C4-2B (cell line): ENCODE data around the gene ZCWPW1.

Experiments
- ZFX ChIP-seq: fragments of 450-650 bp; IDR thresholded peaks from 2 replicates; pipeline ENCODE4 v1.6.1; 2017
- TF ChIP-seq, protein P1 (sequence below): fragments of 450-650 bp; conservative IDR thresholded peaks from 2 replicates; pipeline ENCODE4 v1.5.1; 2017; ENCODE audit warnings: mild to moderate bottlenecking

DNA sequence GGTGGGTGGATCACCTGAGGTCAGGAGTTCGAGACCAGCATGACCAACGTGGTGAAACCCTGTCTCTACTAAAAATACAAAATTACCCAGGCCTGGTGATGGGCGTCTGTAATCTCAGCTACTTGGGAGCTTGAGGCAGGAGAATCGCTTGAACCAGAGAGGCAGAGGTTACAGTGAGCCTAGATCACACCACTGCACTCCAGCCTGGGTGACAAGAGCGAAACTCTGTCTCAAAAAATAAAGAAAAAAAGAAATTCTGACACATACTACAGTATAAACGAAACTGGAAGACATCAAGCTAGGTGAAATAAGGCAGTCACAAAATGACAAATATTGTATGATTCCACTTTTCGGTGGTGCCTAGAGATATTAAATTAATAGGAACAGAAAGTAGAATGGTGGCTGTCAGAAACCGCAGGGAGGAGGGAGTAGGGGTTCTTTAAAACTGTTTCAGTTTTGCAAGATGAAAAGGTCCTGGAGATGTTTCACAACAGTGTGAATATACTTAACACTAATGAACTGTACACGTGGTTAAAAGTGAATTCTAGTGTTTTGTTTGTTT is 32.0 kb downstream of the ZCWPW1 start:
- TF ChIP-seq, protein P1, sequence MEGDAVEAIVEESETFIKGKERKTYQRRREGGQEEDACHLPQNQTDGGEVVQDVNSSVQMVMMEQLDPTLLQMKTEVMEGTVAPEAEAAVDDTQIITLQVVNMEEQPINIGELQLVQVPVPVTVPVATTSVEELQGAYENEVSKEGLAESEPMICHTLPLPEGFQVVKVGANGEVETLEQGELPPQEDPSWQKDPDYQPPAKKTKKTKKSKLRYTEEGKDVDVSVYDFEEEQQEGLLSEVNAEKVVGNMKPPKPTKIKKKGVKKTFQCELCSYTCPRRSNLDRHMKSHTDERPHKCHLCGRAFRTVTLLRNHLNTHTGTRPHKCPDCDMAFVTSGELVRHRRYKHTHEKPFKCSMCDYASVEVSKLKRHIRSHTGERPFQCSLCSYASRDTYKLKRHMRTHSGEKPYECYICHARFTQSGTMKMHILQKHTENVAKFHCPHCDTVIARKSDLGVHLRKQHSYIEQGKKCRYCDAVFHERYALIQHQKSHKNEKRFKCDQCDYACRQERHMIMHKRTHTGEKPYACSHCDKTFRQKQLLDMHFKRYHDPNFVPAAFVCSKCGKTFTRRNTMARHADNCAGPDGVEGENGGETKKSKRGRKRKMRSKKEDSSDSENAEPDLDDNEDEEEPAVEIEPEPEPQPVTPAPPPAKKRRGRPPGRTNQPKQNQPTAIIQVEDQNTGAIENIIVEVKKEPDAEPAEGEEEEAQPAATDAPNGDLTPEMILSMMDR: no peak
- no peak for TF ChIP-seq ZFX
